Liver (tissue), 9 donors: ENCODE data around the gene GLRX3. TPM values are rescaled to one million over a fixed set of nuclear protein-coding genes. Genes with fewer than 3 reads are reported as not detected.

Experiments used
- DNase-seq: peaks from one replicate; pipeline ENCODE4 v3.0.0-alpha.2; 2017; ENCODE audit warnings: low spot score
- H3K27ac ChIP-seq, 2 donors: one replicate each; pipeline ENCODE4 v1.7.0; 2013; ENCODE audit warnings: inconsistent platforms in 2 of 2, low read length in 2 of 2, control low read depth in 1 of 2, low read depth in 1 of 2, mild to moderate bottlenecking in 1 of 2
- H3K27me3 ChIP-seq, 4 donors: one replicate each; pipeline versions ENCODE4 v1.6.1 to v1.7.0; 2013; ENCODE audit warnings: low read length in 3 of 4, inconsistent platforms in 1 of 4, mild to moderate bottlenecking in 1 of 4, moderate library complexity in 1 of 4; ENCODE audit not compliant: control insufficient read depth in 4 of 4, insufficient read depth in 4 of 4
- H3K36me3 ChIP-seq, 4 donors: one replicate each; pipeline versions ENCODE4 v1.6.1 to v1.7.0; 2013; ENCODE audit warnings: low read length in 3 of 4, mild to moderate bottlenecking in 3 of 4, low read depth in 1 of 4, moderate library complexity in 1 of 4; ENCODE audit not compliant: control insufficient read depth in 4 of 4, insufficient read depth in 3 of 4
- H3K4me1 ChIP-seq, 4 donors: one replicate each; pipeline versions ENCODE4 v1.6.1 to v1.7.0; 2013; ENCODE audit warnings: low read length in 3 of 4, mild to moderate bottlenecking in 3 of 4, moderate library complexity in 1 of 4; ENCODE audit not compliant: control insufficient read depth in 4 of 4, insufficient read depth in 4 of 4
- H3K4me3 ChIP-seq, 3 donors: one replicate each; pipeline versions ENCODE4 v1.6.1 to v1.7.0; 2013; ENCODE audit warnings: low read length in 3 of 3, control low read depth in 1 of 3, low read depth in 1 of 3, mild to moderate bottlenecking in 1 of 3
- H3K9ac ChIP-seq, 2 donors: one replicate each; pipeline ENCODE4 v1.7.0; 2013; ENCODE audit warnings: low read length in 2 of 2, mild to moderate bottlenecking in 2 of 2, moderate library complexity in 2 of 2, control low read depth in 1 of 2, low read depth in 1 of 2
- H3K9me3 ChIP-seq, 4 donors: one replicate each; pipeline versions ENCODE4 v1.6.1 to v1.7.0; 2013; ENCODE audit warnings: low read length in 3 of 4; ENCODE audit not compliant: control insufficient read depth in 4 of 4
- ATF3 ChIP-seq: IDR thresholded peaks from 2 replicates; pipeline ENCODE4 v1.6.1; 2016; ENCODE audit warnings: antibody characterized with exemption
- FOXA1 ChIP-seq: IDR thresholded peaks from 2 replicates; pipeline ENCODE4 v1.6.1; 2016; ENCODE audit warnings: antibody characterized with exemption
- GABPA ChIP-seq, 2 donors: IDR thresholded peaks in 1 of 2; conservative IDR thresholded peaks in 1 of 2; 2 replicates each; pipeline ENCODE4 v1.6.1; 2016; ENCODE audit warnings: antibody characterized with exemption in 2 of 2, mild to moderate bottlenecking in 1 of 2, moderate library complexity in 1 of 2
- HNF4A ChIP-seq, 2 donors: conservative IDR thresholded peaks; 2 replicates each; pipeline ENCODE4 v1.6.1; 2016; ENCODE audit warnings: antibody characterized with exemption in 2 of 2, mild to moderate bottlenecking in 2 of 2
- HNF4G ChIP-seq: IDR thresholded peaks from 2 replicates; pipeline ENCODE4 v1.6.1; 2016; ENCODE audit warnings: antibody characterized with exemption
- JUND ChIP-seq, 2 donors: IDR thresholded peaks; 2 replicates each; pipeline ENCODE4 v1.6.1; 2016; ENCODE audit warnings: antibody characterized with exemption in 2 of 2
- NR2F2 ChIP-seq: IDR thresholded peaks from 2 replicates; pipeline ENCODE4 v1.6.1; 2016; ENCODE audit warnings: antibody characterized with exemption
- RAD21 ChIP-seq, 2 donors: IDR thresholded peaks; 2 replicates each; pipeline ENCODE4 v1.6.1; 2016; ENCODE audit warnings: antibody characterized with exemption in 2 of 2, mild to moderate bottlenecking in 2 of 2
- RXRA ChIP-seq, 2 donors: IDR thresholded peaks; 2 replicates each; pipeline ENCODE4 v1.6.1; 2017 to 2018; ENCODE audit warnings: antibody characterized with exemption in 2 of 2, mild to moderate bottlenecking in 1 of 2
- SP1 ChIP-seq: IDR thresholded peaks from 2 replicates; pipeline ENCODE4 v1.6.1; 2018; ENCODE audit warnings: antibody characterized with exemption, mild to moderate bottlenecking
- TAF1 ChIP-seq: conservative IDR thresholded peaks from 2 replicates; pipeline ENCODE4 v1.6.1; 2016; ENCODE audit warnings: antibody characterized with exemption, mild to moderate bottlenecking
- YY1 ChIP-seq: IDR thresholded peaks from 2 replicates; pipeline ENCODE4 v1.6.1; 2016; ENCODE audit warnings: antibody characterized with exemption, mild to moderate bottlenecking
- WGBS: extraction: QIAGEN DNeasy Blood & Tissue Kit; methylation state at CpG from one replicate; pipeline ENCODE4 v1.1.7; 2013; 5-methylcytosine and 5-hydroxymethylcytosine counted together
- polyA plus RNA-seq, 2 donors: library from polyadenylated mRNA; stranded (reverse) in 1 of 2; unstranded in 1 of 2; fragments of 200-250 nt in 1 of 2; fragments of >200 nt in 1 of 2; fragmentation: Nextera tagmentation in 1 of 2; extraction: Ambion mirVana in 1 of 2; gene quantifications; one replicate each; pipeline versions ENCODE4 v1.2.1 to v1.2.3, GENCODE V29; 2013 to 2015
- total RNA-seq, 2 donors: library from RNA; depleted of rRNA; stranded (reverse); fragments of >200 nt; gene quantifications; one replicate each; pipeline ENCODE4 v1.2.3, GENCODE V29; 2014
- TF ChIP-seq, protein P1 (sequence below): IDR thresholded peaks from 2 replicates; pipeline ENCODE4 v1.6.1; 2016; ENCODE audit warnings: antibody characterized with exemption
- TF ChIP-seq, protein P2 (sequence below): IDR thresholded peaks from 2 replicates; pipeline ENCODE4 v1.6.1; 2016; ENCODE audit warnings: antibody characterized with exemption, mild to moderate bottlenecking
- TF ChIP-seq, protein P3 (sequence below): IDR thresholded peaks from 2 replicates; pipeline ENCODE4 v1.6.1; 2016; ENCODE audit warnings: antibody characterized with exemption
- TF ChIP-seq, protein P4 (sequence below): fragments of 150-350 bp; IDR thresholded peaks from 2 replicates; pipeline ENCODE4 v1.5.1; 2017; ENCODE audit warnings: improper control_type of control experiment, low read depth, low read length; ENCODE audit not compliant: missing input control
- donor health status: healthy.
- donor health status: healthy.
- donor health status: healthy.
- donor health status: healthy.
- donor health status: healthy.

Gene GLRX3
- total and polyA plus RNA-seq, 4 donors, result 24.0 to 34.0 (median 28.5) TPM

DNA sequence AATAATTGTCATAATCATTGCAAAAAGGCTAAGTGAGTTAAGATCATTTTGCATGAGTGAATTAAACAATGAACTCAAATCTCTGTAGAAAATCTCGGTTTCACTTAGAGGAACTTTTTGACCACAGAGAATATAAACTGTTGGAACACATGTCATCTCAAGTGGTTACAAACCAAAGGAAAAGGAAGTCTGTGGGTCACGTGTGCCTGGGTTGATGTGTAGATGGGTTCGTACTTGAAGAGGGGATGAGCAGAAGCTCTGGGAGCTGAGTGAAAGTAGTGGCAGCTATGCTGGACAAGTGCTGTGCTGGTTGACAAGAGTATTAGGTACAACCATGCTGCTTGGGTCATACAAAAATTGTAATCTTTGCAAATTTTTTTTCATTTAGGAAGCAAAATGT, 35.0 kb downstream of the GLRX3 start:
- H3K27ac ChIP-seq, result no peak overlapping the region
- DNase-seq, result no peak
- no peak for TF ChIP-seq YY1
- no peak for TF ChIP-seq RAD21 (IDR thresholded peaks at IDR 0.05)
- TF ChIP-seq, protein P1, sequence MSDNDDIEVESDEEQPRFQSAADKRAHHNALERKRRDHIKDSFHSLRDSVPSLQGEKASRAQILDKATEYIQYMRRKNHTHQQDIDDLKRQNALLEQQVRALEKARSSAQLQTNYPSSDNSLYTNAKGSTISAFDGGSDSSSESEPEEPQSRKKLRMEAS, result no peak
- TF ChIP-seq FOXA1, result no peak
- no peak overlapping the region for H3K9ac ChIP-seq
- H3K4me3 ChIP-seq, result no peak overlapping the region
- H3K27me3 ChIP-seq, result no peaks in the 10 kb centered on the region
- H3K36me3 ChIP-seq, result peaks cover 0 to 49% (median 32%) of the 10 kb centered on the region in 4 donors
- no peaks in the 10 kb centered on the region for H3K4me1 ChIP-seq
- 83% methylated on average over 3 of the region's 3 CpGs for WGBS
- no peaks in the 10 kb centered on the region for H3K9me3 ChIP-seq

DNA sequence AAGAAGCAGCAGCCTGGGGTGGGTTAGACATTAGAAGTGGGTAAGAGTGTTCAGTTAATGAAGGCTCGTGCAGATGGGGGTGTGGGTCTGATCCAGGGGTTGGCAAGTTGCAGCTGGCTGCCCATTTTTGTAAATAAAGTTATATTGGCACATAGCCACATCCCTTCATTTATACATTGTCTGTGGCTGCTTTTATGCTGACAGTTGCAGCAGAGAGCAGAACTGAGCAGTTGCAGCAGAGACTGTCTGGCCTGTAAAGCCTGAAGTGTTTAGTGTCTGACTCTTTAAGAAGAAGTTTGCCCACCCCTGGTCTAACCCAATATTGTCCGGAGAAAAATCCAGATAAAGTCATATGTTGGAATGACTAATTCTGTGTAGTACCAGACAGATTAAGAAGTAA, 38.1 kb downstream of the GLRX3 start:
- Histone ChIP-seq H3K9ac (no peak overlapping the region), H3K27me3 (no peaks in the 10 kb centered on the region), H3K36me3 (peaks cover 0 to 35% (median 25%) of the 10 kb centered on the region in 4 donors), H3K9me3 (no peaks in the 10 kb centered on the region), H3K4me1 (no peaks in the 10 kb centered on the region), H3K27ac (no peak overlapping the region), H3K4me3 (no peak overlapping the region)
- no peak for DNase-seq
- TF ChIP-seq SP1 (no peak), HNF4A (conservative IDR thresholded peaks at IDR 0.05) (no peak), RXRA (IDR thresholded peaks at IDR 0.05) (no peak), TAF1 (no peak), GABPA (IDR thresholded peaks at IDR 0.05 in 1 of 2, conservative IDR thresholded peaks at IDR 0.05 in 1 of 2) (no peak), HNF4G (no peak), ATF3 (no peak), JUND (IDR thresholded peaks at IDR 0.05) (no peak), NR2F2 (no peak), RAD21 (IDR thresholded peaks at IDR 0.05) (no peak)
- TF ChIP-seq, protein P2, sequence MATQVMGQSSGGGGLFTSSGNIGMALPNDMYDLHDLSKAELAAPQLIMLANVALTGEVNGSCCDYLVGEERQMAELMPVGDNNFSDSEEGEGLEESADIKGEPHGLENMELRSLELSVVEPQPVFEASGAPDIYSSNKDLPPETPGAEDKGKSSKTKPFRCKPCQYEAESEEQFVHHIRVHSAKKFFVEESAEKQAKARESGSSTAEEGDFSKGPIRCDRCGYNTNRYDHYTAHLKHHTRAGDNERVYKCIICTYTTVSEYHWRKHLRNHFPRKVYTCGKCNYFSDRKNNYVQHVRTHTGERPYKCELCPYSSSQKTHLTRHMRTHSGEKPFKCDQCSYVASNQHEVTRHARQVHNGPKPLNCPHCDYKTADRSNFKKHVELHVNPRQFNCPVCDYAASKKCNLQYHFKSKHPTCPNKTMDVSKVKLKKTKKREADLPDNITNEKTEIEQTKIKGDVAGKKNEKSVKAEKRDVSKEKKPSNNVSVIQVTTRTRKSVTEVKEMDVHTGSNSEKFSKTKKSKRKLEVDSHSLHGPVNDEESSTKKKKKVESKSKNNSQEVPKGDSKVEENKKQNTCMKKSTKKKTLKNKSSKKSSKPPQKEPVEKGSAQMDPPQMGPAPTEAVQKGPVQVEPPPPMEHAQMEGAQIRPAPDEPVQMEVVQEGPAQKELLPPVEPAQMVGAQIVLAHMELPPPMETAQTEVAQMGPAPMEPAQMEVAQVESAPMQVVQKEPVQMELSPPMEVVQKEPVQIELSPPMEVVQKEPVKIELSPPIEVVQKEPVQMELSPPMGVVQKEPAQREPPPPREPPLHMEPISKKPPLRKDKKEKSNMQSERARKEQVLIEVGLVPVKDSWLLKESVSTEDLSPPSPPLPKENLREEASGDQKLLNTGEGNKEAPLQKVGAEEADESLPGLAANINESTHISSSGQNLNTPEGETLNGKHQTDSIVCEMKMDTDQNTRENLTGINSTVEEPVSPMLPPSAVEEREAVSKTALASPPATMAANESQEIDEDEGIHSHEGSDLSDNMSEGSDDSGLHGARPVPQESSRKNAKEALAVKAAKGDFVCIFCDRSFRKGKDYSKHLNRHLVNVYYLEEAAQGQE, result no peak
- TF ChIP-seq, protein P3, sequence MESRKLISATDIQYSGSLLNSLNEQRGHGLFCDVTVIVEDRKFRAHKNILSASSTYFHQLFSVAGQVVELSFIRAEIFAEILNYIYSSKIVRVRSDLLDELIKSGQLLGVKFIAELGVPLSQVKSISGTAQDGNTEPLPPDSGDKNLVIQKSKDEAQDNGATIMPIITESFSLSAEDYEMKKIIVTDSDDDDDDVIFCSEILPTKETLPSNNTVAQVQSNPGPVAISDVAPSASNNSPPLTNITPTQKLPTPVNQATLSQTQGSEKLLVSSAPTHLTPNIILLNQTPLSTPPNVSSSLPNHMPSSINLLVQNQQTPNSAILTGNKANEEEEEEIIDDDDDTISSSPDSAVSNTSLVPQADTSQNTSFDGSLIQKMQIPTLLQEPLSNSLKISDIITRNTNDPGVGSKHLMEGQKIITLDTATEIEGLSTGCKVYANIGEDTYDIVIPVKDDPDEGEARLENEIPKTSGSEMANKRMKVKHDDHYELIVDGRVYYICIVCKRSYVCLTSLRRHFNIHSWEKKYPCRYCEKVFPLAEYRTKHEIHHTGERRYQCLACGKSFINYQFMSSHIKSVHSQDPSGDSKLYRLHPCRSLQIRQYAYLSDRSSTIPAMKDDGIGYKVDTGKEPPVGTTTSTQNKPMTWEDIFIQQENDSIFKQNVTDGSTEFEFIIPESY, result no peak
- TF ChIP-seq, protein P1, result no peak
- TF ChIP-seq, protein P4, sequence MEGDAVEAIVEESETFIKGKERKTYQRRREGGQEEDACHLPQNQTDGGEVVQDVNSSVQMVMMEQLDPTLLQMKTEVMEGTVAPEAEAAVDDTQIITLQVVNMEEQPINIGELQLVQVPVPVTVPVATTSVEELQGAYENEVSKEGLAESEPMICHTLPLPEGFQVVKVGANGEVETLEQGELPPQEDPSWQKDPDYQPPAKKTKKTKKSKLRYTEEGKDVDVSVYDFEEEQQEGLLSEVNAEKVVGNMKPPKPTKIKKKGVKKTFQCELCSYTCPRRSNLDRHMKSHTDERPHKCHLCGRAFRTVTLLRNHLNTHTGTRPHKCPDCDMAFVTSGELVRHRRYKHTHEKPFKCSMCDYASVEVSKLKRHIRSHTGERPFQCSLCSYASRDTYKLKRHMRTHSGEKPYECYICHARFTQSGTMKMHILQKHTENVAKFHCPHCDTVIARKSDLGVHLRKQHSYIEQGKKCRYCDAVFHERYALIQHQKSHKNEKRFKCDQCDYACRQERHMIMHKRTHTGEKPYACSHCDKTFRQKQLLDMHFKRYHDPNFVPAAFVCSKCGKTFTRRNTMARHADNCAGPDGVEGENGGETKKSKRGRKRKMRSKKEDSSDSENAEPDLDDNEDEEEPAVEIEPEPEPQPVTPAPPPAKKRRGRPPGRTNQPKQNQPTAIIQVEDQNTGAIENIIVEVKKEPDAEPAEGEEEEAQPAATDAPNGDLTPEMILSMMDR, result no peak
- 86% methylated on average over 2 of the region's 2 CpGs for WGBS
